Head of caudate nucleus (tissue), 42 donors: ENCODE data around the gene ZNF146.
"Not testable (repeated sequence)": the region's sequence is repeated elsewhere in the genome, so short reads cannot be mapped to it uniquely, and the experiment has no call there.

Experiments
- DNase-seq, 42 donors: peaks; one replicate each; pipeline versions ENCODE4 v3.0.0 to v3.0.0-alpha.2; 2020 to 2021; ENCODE audit warnings: mixed read lengths in 7 of 42
- intact Hi-C: fragments of 100-400 bp; cut with DNase I; formaldehyde crosslinking; loops from one replicate; pipeline ENCODE4 v1.15.0; 2022

The ZNF146 gene

DNA sequence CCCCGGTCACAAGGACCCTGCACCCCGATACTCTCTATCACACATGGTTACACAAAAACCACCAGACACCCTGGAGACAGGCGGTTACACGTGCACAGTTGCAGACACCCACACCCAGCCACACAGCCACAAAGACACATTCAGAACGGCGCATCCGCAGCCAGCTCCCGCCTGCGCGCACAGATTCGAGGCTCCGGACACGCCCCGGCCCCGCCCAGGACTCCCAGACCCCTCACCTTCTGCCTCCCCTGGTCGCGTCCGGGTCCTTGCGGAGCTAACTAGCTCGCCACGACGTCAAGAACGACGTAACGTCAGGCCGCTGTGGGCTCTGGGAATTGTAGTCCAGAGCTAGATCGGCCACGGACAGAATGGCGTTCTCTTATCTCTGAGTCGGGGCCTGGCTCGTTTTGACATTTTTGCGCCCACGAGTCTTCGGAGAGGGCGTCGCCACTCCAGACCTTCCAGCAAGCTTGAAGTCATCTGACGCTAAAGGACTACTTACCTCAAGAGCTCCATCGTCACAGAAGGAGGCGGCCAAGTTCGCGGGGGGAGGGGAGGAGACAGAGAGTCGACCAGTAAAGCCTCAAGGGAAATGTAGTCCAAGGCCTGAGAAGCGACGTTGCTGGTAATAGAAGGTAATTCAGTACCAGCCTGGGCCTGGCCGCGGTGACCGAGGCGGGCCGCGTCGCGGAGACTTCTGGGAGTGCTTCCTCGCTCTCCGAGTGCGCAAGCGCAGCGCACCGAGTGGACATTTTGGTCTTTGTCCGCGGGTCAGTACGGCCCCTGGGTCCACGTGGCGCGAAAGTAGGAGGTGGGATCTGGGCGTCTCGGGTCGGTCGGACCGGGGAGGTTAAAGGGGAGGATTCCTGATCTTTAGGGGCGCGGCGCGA, at the start of gene ZNF146, which contains the start of gene ZNF565:
ZNF146 (plus strand) TSS at position 721 of the 890 bp plus-strand sequence. CDS start 21,335 bp downstream, outside the sequence.
ZNF565 (minus strand) TSS at position 280 of the 890 bp plus-strand sequence. CDS start 12,680 bp downstream, outside the sequence.
- DNase-seq = peak; percentile 95 to 99 (median 98)
- intact Hi-C loops = no loop called here

DNA sequence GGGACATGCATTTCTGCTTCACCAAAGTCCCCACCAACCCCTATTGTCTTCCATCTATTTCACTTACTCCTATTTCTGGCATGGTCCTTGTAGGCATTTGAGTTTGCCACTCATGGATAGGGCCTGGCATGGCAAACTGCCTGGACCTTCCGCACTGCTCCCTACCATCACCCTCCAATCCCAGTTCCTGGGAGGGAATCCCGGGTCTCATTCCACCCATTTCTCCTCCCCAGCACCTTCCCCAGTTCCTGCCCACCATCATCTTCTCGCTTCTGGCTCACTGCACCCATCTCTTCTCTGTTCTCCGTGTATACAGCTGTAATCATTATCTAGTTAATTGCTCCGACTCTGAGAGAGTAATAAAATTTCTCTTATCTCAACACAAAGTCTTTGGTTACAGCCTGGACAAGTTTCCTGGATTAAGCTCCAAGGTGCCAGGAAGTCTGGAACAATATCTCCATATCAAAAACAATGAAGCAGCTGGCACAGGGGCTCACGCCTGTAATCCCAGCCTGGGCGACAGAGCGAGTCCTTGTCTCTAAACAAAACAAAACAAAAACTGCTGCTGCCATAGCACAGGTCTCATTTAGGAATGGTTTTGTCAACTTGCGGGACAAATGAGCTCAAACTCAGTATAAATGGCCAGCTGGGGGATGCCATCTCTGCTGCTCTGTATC, 45.7 kb upstream of the ZNF146 start:
- intact Hi-C loops = no loop called here
- no peak for DNase-seq

GRCh38 chr19:36172852-36173251, 42.1 kb upstream of the ZNF146 start:
- intact Hi-C loops = no loop called here

GRCh38 chr19:36173846-36174245, 41.1 kb upstream of the ZNF146 start:
- intact Hi-C loops, DNase-seq: not testable (repeated sequence)

More at GRCh38 chr19:36172852-36173251, 42.1 kb upstream of the ZNF146 start:
- no peak for DNase-seq

GRCh38 chr19:36179077-36179476, 35.8 kb upstream of the ZNF146 start:
- intact Hi-C loops = not testable (repeated sequence)

GRCh38 chr19:36182612-36183244, 32.2 kb upstream of the ZNF146 start:
- DNase-seq = no peak
- intact Hi-C loops = loop anchor here (5.0 kb wide), 1 partner anchor 50 kb away; no protein-coding TSS in a partner anchor

More at GRCh38 chr19:36179077-36179476, 35.8 kb upstream of the ZNF146 start:
- not testable (repeated sequence) for DNase-seq

DNA sequence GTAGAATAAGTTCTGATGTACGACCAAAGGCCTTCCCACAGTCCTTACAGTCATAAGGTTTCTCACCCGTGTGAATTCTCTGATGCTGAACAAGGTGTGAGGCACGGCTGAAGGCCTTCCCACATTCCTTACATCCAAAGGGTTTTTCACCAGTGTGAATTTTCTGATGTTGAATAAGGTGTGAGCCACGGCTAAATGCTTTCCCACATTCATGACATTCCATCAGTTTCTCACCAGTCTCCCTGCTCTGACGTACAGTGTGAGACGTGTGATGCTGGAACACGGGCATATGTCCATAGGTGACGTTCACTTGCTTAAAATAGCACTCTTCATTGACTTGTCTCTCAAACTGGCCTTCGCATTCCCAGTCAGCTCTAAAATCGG, 31.7 kb upstream of the ZNF146 start:
- intact Hi-C loops = loop anchor here (5.0 kb wide), 1 partner anchor 51 kb away; no protein-coding TSS in a partner anchor
- DNase-seq = no peak

GRCh38 chr19:36186722-36187121, 28.2 kb upstream of the ZNF146 start:
- DNase-seq, intact Hi-C loops: not testable (repeated sequence)

DNA sequence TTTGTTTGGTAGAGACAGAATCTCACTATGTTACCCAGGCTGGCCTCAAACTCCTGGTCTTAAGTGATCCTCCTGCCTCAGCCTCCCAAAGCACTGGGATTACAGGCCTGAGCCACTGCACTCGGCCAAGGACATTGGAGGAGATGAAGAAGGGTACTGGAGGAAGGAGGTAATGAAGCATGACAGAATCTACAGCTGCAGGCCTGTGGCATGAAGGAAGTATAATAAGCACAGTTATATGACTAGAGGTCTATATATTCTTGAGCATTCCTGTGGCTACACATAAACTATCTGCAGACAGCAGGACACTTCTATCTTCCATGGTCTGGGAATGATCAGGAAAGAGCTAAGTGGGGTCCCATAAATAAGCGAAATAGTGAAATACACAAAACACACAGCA, 18.7 kb upstream of the ZNF146 start:
- intact Hi-C loops = no loop called here

DNA sequence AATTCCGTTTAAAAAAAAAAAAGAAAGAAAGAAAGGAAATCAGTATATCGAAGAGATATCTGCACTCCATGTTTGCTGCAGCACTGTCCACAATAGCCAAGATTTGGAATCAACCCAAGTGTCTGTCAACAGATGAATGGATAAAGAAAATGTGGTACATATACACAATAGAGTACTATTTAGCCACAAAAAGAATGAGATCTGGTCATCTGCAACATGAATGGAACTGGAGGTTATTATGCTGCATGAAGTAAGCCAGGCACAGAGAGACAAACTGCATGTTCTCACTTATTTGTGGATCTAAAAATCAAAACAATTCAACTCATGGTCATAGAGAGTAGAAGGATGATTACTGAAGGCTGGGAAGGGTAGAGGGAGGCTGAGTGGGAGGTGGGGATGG, 16.8 kb upstream of the ZNF146 start:
- intact Hi-C loops = no loop called here
- peak in 17 of 42 donors; percentile 17 to 81 (median 39) for DNase-seq

More for the DNA sequence above, 18.7 kb upstream of the ZNF146 start:
- no peak for DNase-seq

- no peak for DNase-seq
- intact Hi-C loops = no loop called here
Measured at GRCh38 chr19:36201684-36202083, 13.2 kb upstream of the ZNF146 start.

GRCh38 chr19:36203293-36203692, 11.6 kb upstream of the ZNF146 start:
- no peak for DNase-seq
- intact Hi-C loops = no loop called here

DNA sequence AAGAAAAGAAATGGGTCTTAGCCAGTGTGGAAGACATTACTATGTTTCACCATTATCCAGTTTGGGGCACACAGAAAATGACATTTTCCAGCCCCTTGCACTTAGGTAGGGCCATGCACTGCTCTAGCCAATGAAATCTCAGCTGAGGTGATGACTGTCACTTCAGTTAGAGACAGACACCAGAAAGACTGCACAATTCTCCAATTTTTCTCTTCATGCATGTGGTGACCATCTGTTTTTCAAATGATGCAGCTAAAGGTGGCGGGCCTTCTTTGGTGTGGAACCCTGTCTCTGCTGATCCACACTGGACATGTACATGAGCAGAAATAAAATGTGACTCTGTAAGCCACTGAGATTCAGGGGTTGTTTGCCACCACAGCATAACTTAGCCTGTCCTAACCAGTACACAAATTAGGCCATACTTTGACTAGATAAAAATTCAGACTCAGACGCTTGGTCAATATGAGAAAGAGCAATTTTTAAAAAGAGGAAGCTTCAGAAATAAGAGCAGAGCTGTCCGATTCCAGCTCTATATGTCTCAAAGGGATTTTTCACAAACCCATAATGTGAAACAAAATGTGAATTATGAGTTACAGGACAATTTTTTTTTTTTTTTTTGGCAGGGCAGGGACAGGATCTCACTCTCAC, 7.2 kb upstream of the ZNF146 start:
- intact Hi-C loops = no loop called here
- DNase-seq = no peak

- intact Hi-C loops = no loop called here
Measured at GRCh38 chr19:36209372-36209771, 5.5 kb upstream of the ZNF146 start.

GRCh38 chr19:36210497-36210896, 4.4 kb upstream of the ZNF146 start:
- intact Hi-C loops = no loop called here
- DNase-seq = no peak

More at GRCh38 chr19:36209372-36209771, 5.5 kb upstream of the ZNF146 start:
- peak in 1 of 42 donors; percentile 32 for DNase-seq

DNA sequence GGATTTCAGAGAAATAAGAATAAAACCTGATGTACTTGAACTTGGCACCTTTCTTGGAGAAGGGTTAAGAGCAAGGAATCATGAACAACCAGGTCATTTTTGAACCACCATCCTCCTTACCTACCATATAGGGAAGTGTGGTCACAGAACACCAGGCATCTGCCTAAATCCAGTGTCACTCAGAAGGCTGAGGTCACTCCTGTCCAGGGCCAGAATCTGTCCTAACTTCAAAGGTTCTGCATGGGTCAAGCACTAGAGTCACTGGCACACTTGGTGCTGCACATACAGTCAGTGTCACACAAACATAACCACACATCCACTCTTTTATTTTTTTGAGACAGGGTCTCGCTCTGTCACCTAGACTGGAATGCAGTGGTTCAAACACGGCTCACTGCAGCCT, 2.0 kb upstream of the ZNF146 start:
- intact Hi-C loops = no loop called here
- DNase-seq = peak in 1 of 42 donors; percentile 28

DNA sequence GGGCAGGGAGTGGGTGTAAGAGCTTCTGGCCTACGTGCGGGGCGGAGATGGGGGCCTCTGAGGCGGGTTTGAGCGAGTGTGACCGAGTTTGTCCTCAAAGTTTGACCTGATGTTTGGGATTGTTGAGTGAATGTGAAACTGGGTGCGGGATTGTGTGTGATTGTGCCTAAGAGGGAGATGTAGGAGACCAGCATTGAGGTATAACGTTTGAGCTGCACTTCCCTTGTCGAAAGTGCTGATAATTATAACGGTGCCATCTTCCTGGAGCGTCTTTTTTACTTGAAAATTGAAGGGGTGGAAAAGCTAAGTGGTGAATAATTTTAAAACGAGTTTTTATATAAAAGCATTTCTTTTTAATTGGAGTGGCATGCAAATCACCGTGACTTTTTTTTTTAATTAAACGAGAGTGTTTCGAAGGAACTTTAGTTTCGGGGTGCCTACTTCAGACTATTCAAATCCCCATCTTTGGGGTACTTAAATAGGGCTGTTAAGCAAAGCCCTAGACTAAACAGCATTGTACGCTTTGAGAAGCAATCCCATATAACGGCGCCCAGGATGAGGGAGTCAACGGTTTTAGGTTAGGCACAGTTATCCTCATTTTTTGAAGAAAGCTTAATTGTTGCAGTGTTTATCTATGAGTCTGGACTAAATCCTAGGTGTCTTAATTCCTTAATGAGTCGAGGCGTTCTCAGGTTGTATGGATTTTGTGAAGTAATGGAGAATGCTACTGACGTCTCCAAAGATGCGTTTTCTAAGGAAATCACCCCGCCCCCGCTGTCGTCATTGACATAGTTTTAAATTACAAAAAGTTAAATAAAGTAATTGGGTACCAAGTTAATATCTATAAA, 594 bp downstream of the ZNF146 start:
- DNase-seq = peak in 1 of 42 donors; percentile 22
- intact Hi-C loops = no loop called here

DNA sequence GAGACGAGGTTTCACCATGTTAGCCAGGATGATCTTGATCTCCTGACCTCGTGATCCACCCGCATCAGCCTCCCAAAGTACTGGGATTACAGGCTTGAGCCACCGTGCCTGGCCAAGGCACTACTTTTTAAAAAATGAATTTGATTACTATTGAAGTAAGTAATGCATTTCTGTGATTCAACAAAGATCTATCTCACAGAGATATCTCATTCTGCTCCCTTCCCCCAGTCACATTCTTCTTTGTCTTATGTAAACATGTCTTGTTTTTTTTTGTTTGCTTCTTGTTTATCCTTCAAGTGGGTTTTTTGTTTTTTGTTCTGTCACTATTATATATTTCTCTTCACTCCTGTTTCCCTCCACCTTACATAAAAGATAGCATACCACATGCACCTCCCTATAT, 6.6 kb downstream of the ZNF146 start:
- intact Hi-C loops = no loop called here

More for the DNA sequence above, 6.6 kb downstream of the ZNF146 start:
- DNase-seq = peak in 3 of 42 donors; percentile 1 to 13 (median 12)
